GM12878 (cell line): Measurements from ENCODE around the gene CFAP65. TPM values are rescaled to one million over a fixed set of nuclear protein-coding genes. Genes with fewer than 3 reads are reported as not detected.

ENCODE experiments used
- ATAC-seq: fragments of 200-7000 bp; cut with Tn5 transposase; 3 replicates; pipeline ENCODE4 v1.9.1; 2020; ENCODE audit warnings: mild to moderate bottlenecking, moderate library complexity
- BruUV-seq: library from RNA; stranded (reverse); fragments of 400-500 nt; replicated peaks from 2 replicates; lab custom pipeline; 2021; lab: Mats Ljungman, UMichigan
- CTCF ChIA-PET: fragments of 300-600 bp; sonication (Branson Sonifier 250); formaldehyde crosslinking; extraction: SDS; loops from one replicate; lab custom pipeline; 2021; ENCODE audit warnings: inconsistent platforms; lab: Yijun Ruan, JAX
- POLR2A ChIA-PET: fragments of 350-600 bp; formaldehyde crosslinking; extraction: SDS; loops from one replicate; lab custom pipeline; 2021; ENCODE audit warnings: inconsistent platforms; lab: Charles Lee
- RAD21 ChIA-PET: fragments of 300-600 bp; sonication (Branson Sonifier 250); formaldehyde crosslinking; loops from one replicate; lab custom pipeline; 2023; ENCODE audit warnings: antibody characterized with exemption; ENCODE audit not compliant: unreplicated experiment; lab: Charles Lee
- SMC1A ChIA-PET: fragments of 300-600 bp; sonication (Branson Sonifier 250); formaldehyde crosslinking; loops from one replicate; lab custom pipeline; 2023; ENCODE audit not compliant: unreplicated experiment, uncharacterized antibody; lab: Charles Lee
- DNase-seq: peaks from one replicate; pipeline ENCODE4 v3.0.0-alpha.2; 2011; ENCODE audit warnings: low read depth, low spot score
- FAIRE-seq: peaks from 3 replicates; lab custom pipeline; 2011; peaks lifted over from hg19 to GRCh38; lab: Jason Lieb, UNC
- H2AFZ ChIP-seq: 2 replicates; pipeline ENCODE4 v1.6.0; 2011; ENCODE audit warnings: low read depth, low read length, control low read depth; ENCODE audit not compliant: control insufficient read depth
- H3K27ac ChIP-seq: 2 replicates; pipeline ENCODE4 v1.5.1; 2011; ENCODE audit warnings: control low read depth; ENCODE audit not compliant: control insufficient read depth, insufficient read depth
- H3K27me3 ChIP-seq, 2 experiments: replicated peaks in 1 of 2; 2 replicates each; pipeline versions ENCODE4 v1.6.0 to v1.6.1; 2011; ENCODE audit warnings: low read length in 1 of 2; ENCODE audit not compliant: control insufficient read depth in 2 of 2, insufficient read depth in 2 of 2
- H3K36me3 ChIP-seq, 2 experiments: 2 replicates each; pipeline ENCODE4 v1.5.1; 2011; ENCODE audit warnings: low read length in 1 of 2; ENCODE audit not compliant: control insufficient read depth in 2 of 2, insufficient read depth in 2 of 2
- H3K4me1 ChIP-seq: 2 replicates; pipeline ENCODE4 v1.6.1; 2011; ENCODE audit warnings: mild to moderate bottlenecking, low read length, moderate library complexity, mixed read lengths; ENCODE audit not compliant: control insufficient read depth, insufficient read depth
- H3K4me2 ChIP-seq: 2 replicates; pipeline ENCODE4 v1.6.0; 2011; ENCODE audit warnings: control low read depth; ENCODE audit not compliant: control insufficient read depth, insufficient read depth
- H3K4me3 ChIP-seq: fragments of 200-600 bp; sonication (generic); 2 replicates; pipeline ENCODE4 v1.5.1; 2016
- H3K79me2 ChIP-seq: 2 replicates; pipeline ENCODE4 v1.6.0; 2011; ENCODE audit warnings: low read length; ENCODE audit not compliant: control insufficient read depth, insufficient read depth
- H3K9ac ChIP-seq: 2 replicates; pipeline ENCODE4 v1.8.0; 2011; ENCODE audit warnings: low read length, control low read depth, mixed read lengths; ENCODE audit not compliant: control insufficient read depth, insufficient read depth
- H3K9me3 ChIP-seq: replicated peaks from 3 replicates; pipeline ENCODE4 v1.5.1; 2011; ENCODE audit warnings: mild to moderate bottlenecking, low read length; ENCODE audit not compliant: control insufficient read depth, insufficient read depth
- H4K20me1 ChIP-seq: 2 replicates; pipeline ENCODE4 v1.6.0; 2011; ENCODE audit not compliant: control insufficient read depth, insufficient read depth
- BHLHE40 ChIP-seq, 2 experiments: fragments of 450-650 bp in 1 of 2; IDR thresholded peaks; 2 replicates each; pipeline ENCODE4 v1.6.1; 2011 to 2017; ENCODE audit warnings: low read depth in 2 of 2, borderline replicate concordance in 1 of 2, improper control_type of control experiment in 1 of 2, low read length in 1 of 2, mild to moderate bottlenecking in 1 of 2
- CEBPZ ChIP-seq: fragments of 150-350 bp; IDR thresholded peaks from 2 replicates; pipeline ENCODE4 v1.6.1; 2016; ENCODE audit warnings: low read depth, low read length
- CTCF ChIP-seq, 3 experiments: IDR thresholded peaks in 2 of 3; conservative IDR thresholded peaks in 1 of 3; 2 replicates each; pipeline ENCODE4 v1.5.1; 2011; ENCODE audit warnings: low read depth in 3 of 3, low read length in 3 of 3, mild to moderate bottlenecking in 3 of 3, control low read depth in 2 of 3, moderate library complexity in 2 of 3, inconsistent platforms in 1 of 3, mixed read lengths in 1 of 3; ENCODE audit not compliant: control insufficient read depth in 2 of 3, insufficient read depth in 1 of 3; ENCODE audit errors: extremely low read depth in 1 of 3
- E2F8 ChIP-seq: fragments of 450-650 bp; IDR thresholded peaks from 2 replicates; pipeline ENCODE4 v1.6.1; 2018; ENCODE audit warnings: mild to moderate bottlenecking, low read depth, moderate library complexity; ENCODE audit not compliant: partially characterized antibody
- EZH2 ChIP-seq: IDR thresholded peaks from 2 replicates; pipeline ENCODE4 v1.6.1; 2012; ENCODE audit warnings: low read depth, mild to moderate bottlenecking, control low read depth, inconsistent platforms, low read length, borderline replicate concordance; ENCODE audit not compliant: control insufficient read depth
- FOS ChIP-seq: IDR thresholded peaks from 3 replicates; pipeline ENCODE4 v1.6.1; 2011; ENCODE audit warnings: borderline replicate concordance; ENCODE audit not compliant: insufficient read length; ENCODE audit errors: extremely low read depth
- LARP7 ChIP-seq: fragments of 450-650 bp; IDR thresholded peaks from 2 replicates; pipeline ENCODE4 v1.6.1; 2017; ENCODE audit warnings: mild to moderate bottlenecking
- RAD21 ChIP-seq: IDR thresholded peaks from 2 replicates; pipeline ENCODE4 v1.6.1; 2011; ENCODE audit warnings: mild to moderate bottlenecking, low read depth, low read length, moderate library complexity; ENCODE audit not compliant: insufficient read depth
- SMARCA5 ChIP-seq: fragments of 450-650 bp; IDR thresholded peaks from 2 replicates; pipeline ENCODE4 v1.6.1; 2017; ENCODE audit warnings: mild to moderate bottlenecking
- SMC3 ChIP-seq: IDR thresholded peaks from 2 replicates; pipeline ENCODE4 v1.6.1; 2011; ENCODE audit warnings: low read length, improper control_type of control experiment, borderline replicate concordance
- TCF12 ChIP-seq: IDR thresholded peaks from 2 replicates; pipeline ENCODE4 v1.6.1; 2011; ENCODE audit warnings: low read depth, mild to moderate bottlenecking, low read length
- YY1 ChIP-seq: IDR thresholded peaks from 2 replicates; pipeline ENCODE4 v1.6.1; 2011; ENCODE audit warnings: low read depth, mild to moderate bottlenecking, low read length
- WGBS: methylation state at CpG from one replicate; pipeline ENCODE4 v1.1.6; 2016; ENCODE audit warnings: low lambda C conversion rate; ENCODE audit not compliant: insufficient replicate concordance, insufficient coverage; ENCODE audit errors: missing lambda C conversion rate; 5-methylcytosine and 5-hydroxymethylcytosine counted together
- in situ Hi-C: fragments of 300-500 bp; cut with MboI; formaldehyde crosslinking; loops from 9 replicates; pipeline ENCODE4 v1.14.3; 2018; ENCODE audit warnings: mixed read lengths
- intact Hi-C: fragments of 100-400 bp; cut with micrococcal nuclease; formaldehyde crosslinking; loops from one replicate; pipeline ENCODE4 v1.14.2; 2022; ENCODE audit not compliant: unreplicated experiment
- polyA plus RNA-seq, 11 experiments: library from polyadenylated mRNA; depleted of rRNA in 4 of 11; unstranded in 6 of 11; stranded (reverse) in 5 of 11; fragments of >200 nt; fragmentation: Nextera tagmentation in 4 of 11; fragmentation: Illumina TruSeq in 1 of 11; extraction: Ambion mirVana in 4 of 11; extraction: Trizol in 1 of 11; gene quantifications; 1 replicate in 1 of 11; 2 replicates in 10 of 11; pipeline versions ENCODE4 v1.2.1 to v1.2.3, GENCODE V29; 2011 to 2016; ENCODE audit warnings: inconsistent platforms in 2 of 11, missing spikeins in 2 of 11, low read depth in 1 of 11
- total RNA-seq, 4 experiments: library from RNA; depleted of rRNA in 3 of 4; stranded (reverse); fragments of >200 nt in 3 of 4; fragmentation: Illumina TruSeq in 1 of 4; extraction: Trizol in 1 of 4; gene quantifications; 2 replicates each; pipeline versions ENCODE4 v1.2.1 to v1.2.3, GENCODE V29; 2013 to 2021

Gene CFAP65
- total and polyA plus RNA-seq, 10 of the 15 experiments (the other 5 are each of a cell fraction or from before 2014, with no cell fraction given), result not detected

- Histone ChIP-seq H3K27ac (no peak overlapping the region), H4K20me1 (no peaks in the 10 kb centered on the region), H3K27me3 (peaks cover 23 to 26% of the 10 kb centered on the region in 2 experiments), H3K9ac (no peak overlapping the region), H3K4me3 (no peak overlapping the region), H3K9me3 (no peaks in the 10 kb centered on the region), H3K79me2 (no peaks in the 10 kb centered on the region), H3K36me3 (no peaks in the 10 kb centered on the region), H2AFZ (no peak overlapping the region; the same call in 1 of the 2 replicates), H3K4me2 (peak overlapping the region; percentile 68), H3K4me1 (no peaks in the 10 kb centered on the region)
- intact Hi-C loops, result loop anchor here (1.0 to 5.0 kb wide), 3 partner anchors 61 to 239 kb away; no protein-coding TSS in a partner anchor
- no peak for FAIRE-seq
- 14% methylated on average over 49 of the region's 52 CpGs for WGBS
- DNase-seq, result no peak
- ChIA-PET RAD21 (interaction anchor here (1.0 to 2.9 kb wide), 5 partner anchors 15 to 99 kb away, joined by 3 to 24 read pairs (median 7); no protein-coding TSS in a partner anchor), SMC1A (interaction anchor here (0.6 to 1.7 kb wide), 6 partner anchors 46 to 99 kb away, joined by 3 to 13 read pairs (median 4); no protein-coding TSS in a partner anchor), CTCF (interaction anchor here (0.5 to 5.2 kb wide), 19 partner anchors 10 to 283 kb away, joined by 3 to 60 read pairs (median 5); no protein-coding TSS in a partner anchor), POLR2A (no interaction called here)
- BruUV-seq, result no TSS peak
- ATAC-seq, result peak; percentile 99
- in situ Hi-C loops, result loop anchor here (5.0 kb wide), 2 partner anchors 89 to 239 kb away; no protein-coding TSS in a partner anchor
- TF ChIP-seq BHLHE40 (IDR thresholded peaks at IDR 0.05; ENCODE audit: borderline replicate concordance in 1 of 2, low read depth in 2 of 2, low read length in 1 of 2) (peak in 1 of 2 experiments; percentile 68; a peak in 2 of 4 replicates), FOS (no peak), TCF12 (peak; percentile 58; the same call in 1 of the 2 replicates), RAD21 (peak; percentile 84), YY1 (0 out of 2 replicates have a peak, but pooled peaks have one; percentile 30), CEBPZ (no peak), LARP7 (no peak), SMC3 (peak; percentile 72), EZH2 (0 out of 2 replicates have a peak, but pooled peaks have one; percentile 90), E2F8 (no peak), SMARCA5 (peak; percentile 37; the same call in 1 of the 2 replicates), CTCF (IDR thresholded peaks at IDR 0.05 in 2 of 3, conservative IDR thresholded peaks at IDR 0.05 in 1 of 3; ENCODE audit: control insufficient read depth in 2 of 3, extremely low read depth in 1 of 3, insufficient read depth in 1 of 3, low read depth in 3 of 3, low read length in 3 of 3) (peak; percentile 80 to 93 (median 82))
Observed at GRCh38 chr2:219057709-219058540, 16.6 kb upstream of the CFAP65 start.
